GM12864 (cell line): ENCODE measurements around the gene PDGFD.

ENCODE experiments used
- DNase-seq: peaks from one replicate; pipeline ENCODE4 v3.0.0-alpha.2; 2011; ENCODE audit warnings: low read depth
- H3K4me3 ChIP-seq: 2 replicates; pipeline ENCODE4 v1.5.1; 2011; ENCODE audit warnings: mild to moderate bottlenecking, low read depth, low read length, control low read depth
- CTCF ChIP-seq: IDR thresholded peaks from 2 replicates; pipeline ENCODE4 v1.5.1; 2011; ENCODE audit warnings: low read depth, mild to moderate bottlenecking, moderate library complexity, low read length, control low read depth, inconsistent platforms; ENCODE audit errors: missing control alignments

Gene PDGFD

GRCh38 chr11:104011044-104011443, 152.9 kb downstream of the PDGFD start:
- no peak for DNase-seq
- TF ChIP-seq CTCF = no peak
- H3K4me3 ChIP-seq = no peak overlapping the region

GRCh38 chr11:104009744-104010143, 154.2 kb downstream of the PDGFD start:
- no peak for TF ChIP-seq CTCF
- H3K4me3 ChIP-seq = no peak overlapping the region
- DNase-seq = no peak

- H3K4me3 ChIP-seq = no peak overlapping the region
- DNase-seq = no peak
- TF ChIP-seq CTCF = no peak
These were observed 158.6 kb downstream of the PDGFD start for GRCh38 chr11:104005234-104005855.

GRCh38 chr11:104003491-104003890, 160.5 kb downstream of the PDGFD start:
- no peak for DNase-seq
- H3K4me3 ChIP-seq = no peak overlapping the region
- TF ChIP-seq CTCF = no peak

- no peak overlapping the region for H3K4me3 ChIP-seq
- TF ChIP-seq CTCF = no peak
- no peak for DNase-seq
These were observed 162.3 kb downstream of the PDGFD start for GRCh38 chr11:104001561-104002056.

GRCh38 chr11:104000798-104001197, 163.1 kb downstream of the PDGFD start:
- no peak for DNase-seq
- TF ChIP-seq CTCF = no peak
- no peak overlapping the region for H3K4me3 ChIP-seq
